RCC 7860 (cell line): ENCODE measurements around the gene BCL11A.

Source experiments
- DNase-seq: peaks from one replicate; pipeline ENCODE4 v3.0.0-alpha.2; 2015; ENCODE audit warnings: low spot score
- FAIRE-seq: peaks from 2 replicates; lab custom pipeline; 2012; peaks lifted over from hg19 to GRCh38; lab: Jason Lieb, UNC

The BCL11A gene

DNA sequence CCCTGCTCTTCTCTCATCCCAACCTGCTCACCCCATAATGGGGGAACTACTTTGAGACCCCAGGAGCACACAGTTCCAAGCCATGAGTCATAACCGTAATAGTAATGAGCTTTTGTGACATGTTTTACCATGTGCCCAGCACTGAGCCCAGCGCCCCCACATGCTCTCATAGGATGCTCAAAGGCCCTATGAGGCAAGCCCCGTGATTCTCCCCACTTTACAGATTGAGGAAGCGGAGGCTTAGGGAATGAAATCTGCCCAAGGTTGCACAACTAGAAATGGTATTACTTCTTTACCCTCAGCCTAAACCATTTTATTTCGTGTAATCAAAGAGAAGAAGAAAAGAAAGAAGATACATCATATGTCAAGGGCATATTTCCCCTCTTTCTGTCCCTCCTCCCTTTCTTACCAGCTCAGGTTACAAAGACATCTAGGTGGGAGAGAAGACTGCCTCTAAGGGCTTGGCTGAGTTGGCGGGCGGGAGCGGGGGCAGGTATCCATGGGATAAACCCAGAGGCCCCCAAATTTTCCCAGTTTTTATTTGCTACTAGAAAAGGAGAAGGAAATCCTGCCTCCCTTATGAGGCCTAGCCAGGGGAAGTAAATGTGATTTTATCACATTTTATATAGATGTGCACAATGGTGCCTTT is 24.2 kb downstream of the BCL11A start:
- FAIRE-seq (no peak), DNase-seq (no peak)

GRCh38 chr2:60528281-60529020 is 25.0 kb downstream of the BCL11A start:
- FAIRE-seq (no peak), DNase-seq (no peak)

- DNase-seq: no peak
- FAIRE-seq: no peak
Observed at GRCh38 chr2:60527762-60528161, 25.7 kb downstream of the BCL11A start.

DNA sequence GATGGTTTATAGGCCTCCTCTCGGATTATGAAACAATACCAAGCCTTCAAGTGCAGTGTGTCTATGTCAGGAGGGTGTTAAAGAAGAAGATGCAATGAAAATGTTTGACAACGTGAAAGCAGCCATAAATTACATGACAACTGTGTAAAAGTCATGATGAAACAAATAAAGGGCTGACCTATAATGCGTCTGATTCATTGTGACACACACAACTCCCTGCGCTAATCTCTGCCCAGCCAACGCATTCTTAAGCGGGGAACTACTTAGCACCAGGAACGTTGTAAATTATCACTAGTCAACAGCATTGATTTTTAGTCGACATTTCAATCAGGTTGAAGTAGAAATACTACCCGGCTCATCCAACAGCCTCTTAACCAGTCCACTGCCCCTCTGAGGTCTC is 26.8 kb downstream of the BCL11A start:
- FAIRE-seq (no peak), DNase-seq (no peak)

DNA sequence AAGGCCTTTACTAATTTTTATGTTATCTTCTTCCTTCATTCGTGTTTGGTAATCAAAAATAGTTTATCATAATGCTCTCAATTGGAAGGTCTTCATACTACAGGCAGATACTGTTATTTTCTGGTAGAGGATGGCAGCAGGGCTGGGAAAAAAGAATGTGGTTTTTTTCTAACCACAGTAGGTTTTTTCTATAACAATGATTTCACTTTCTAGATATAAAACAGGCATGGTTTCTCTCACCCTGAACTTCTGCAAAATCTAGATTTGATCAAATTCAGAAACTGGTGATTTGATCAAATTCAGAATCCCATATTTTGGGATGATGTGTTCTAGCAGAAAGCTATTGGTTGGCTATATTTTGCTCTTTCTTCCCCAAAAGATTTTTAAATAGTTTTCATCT is 27.6 kb downstream of the BCL11A start:
- DNase-seq (no peak), FAIRE-seq (no peak)

DNA sequence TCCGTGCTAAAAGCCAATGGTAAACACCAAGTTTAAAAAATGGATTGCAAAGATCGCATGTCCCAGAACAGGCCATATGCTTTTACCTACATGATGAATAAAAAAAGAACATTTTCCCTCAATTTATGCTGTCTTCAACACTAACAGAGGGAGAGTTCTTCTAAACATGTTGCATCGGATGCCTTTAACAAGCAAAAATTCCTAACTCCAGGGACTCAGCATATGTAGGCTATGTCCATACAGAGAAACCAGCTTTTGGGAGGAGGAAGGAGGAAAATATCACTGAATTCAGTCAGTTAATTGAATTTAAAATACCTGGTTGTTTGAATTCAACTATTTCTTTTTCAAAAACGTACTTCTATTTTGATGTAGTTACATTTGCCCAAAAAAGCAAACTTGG is 28.6 kb downstream of the BCL11A start:
- FAIRE-seq: no peak
- no peak for DNase-seq

GRCh38 chr2:60523963-60524362 is 29.5 kb downstream of the BCL11A start:
- FAIRE-seq (no peak), DNase-seq (no peak)

DNA sequence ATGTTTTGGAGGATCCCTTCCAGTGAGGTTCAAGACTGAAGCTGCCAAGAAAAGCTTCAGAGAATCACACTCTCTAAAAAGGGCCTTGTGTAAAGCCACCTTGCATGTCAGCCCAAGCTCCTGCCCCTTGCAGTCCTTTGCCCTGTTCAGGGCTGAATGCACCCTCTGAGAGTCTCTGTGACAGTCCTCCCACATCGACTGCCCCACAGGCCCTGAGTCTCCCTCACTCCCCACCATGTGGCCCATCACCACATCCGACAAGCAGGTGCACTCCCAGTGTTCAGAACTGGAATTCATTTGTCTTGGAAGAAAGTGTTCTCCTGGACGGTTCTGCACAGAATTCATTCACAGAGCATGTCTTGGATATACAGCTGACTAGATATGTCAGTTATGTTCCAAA is 31.0 kb downstream of the BCL11A start:
- no peak for FAIRE-seq

GRCh38 chr2:60521626-60522025 is 31.8 kb downstream of the BCL11A start:
- DNase-seq: no peak
- FAIRE-seq: no peak

More for the DNA sequence above, 31.0 kb downstream of the BCL11A start:
- DNase-seq: no peak

GRCh38 chr2:60520917-60521539 is 32.4 kb downstream of the BCL11A start:
- no peak for FAIRE-seq

DNA sequence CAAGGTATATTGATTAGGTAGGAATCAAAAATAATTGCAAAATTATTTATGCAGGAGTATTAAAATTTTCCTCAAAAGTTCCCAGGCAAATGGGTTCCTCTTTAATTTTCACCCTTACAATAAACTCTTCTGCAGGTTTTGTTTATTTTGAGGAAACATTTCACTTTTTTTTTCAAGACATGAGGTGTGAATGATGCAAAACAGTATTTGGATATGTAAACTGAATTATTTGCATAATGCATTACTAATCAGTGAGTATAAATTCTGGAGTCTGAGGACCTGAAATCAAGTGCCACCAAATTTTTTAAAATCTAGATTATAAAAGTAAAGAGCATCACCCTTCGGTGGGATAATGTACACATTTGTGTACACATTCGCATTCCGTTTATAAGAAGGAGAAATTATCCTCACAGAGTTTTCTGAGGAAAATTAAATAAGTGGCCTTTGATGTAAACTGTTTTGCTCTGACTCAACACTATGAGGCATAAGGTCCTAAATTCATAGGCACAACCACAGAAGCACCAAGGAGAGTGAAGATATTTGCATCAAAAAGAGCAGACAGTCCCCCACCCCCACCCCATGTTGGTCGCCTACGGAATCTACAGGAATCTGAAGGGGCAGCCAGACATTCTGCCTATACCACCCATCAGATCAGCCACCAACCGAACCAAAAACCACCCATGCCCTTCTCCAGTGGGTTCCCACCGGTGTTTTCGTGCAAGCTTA is 33.1 kb downstream of the BCL11A start:
- no peak for DNase-seq
- FAIRE-seq: no peak

More at GRCh38 chr2:60520917-60521539, 32.4 kb downstream of the BCL11A start:
- no peak for DNase-seq

DNA sequence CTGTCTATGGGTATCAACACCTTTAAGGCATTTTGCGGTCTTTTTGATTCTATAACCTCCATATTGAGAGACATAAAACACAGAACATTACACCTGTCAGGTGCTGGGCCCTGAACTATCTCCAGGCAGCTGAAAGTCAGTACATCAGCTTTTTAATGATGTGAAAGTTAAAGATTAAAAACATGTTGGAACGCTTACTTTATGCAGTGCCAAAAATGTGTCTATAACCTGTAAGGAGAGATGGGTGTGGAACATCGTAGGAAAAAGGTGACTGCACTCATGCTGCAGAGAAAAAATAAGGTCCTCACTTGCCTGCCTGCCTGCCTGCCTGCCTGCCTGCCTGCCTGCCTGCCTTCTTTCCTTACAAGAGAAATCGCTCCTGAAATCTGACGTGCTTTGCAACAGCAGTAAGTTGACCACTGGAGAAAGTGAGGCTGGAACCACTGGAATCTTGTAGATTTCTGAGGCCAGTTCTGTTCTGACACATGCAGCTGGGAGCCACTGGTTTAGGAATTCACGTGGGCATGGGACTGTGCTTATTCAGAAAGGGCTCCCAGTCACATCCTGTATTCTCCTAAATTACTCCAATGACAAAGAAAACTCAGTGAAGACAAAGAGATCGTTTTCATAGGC is 34.1 kb downstream of the BCL11A start:
- DNase-seq: no peak
- FAIRE-seq: no peak

GRCh38 chr2:60518567-60518966 is 34.9 kb downstream of the BCL11A start:
- no peak for FAIRE-seq
- DNase-seq: no peak

DNA sequence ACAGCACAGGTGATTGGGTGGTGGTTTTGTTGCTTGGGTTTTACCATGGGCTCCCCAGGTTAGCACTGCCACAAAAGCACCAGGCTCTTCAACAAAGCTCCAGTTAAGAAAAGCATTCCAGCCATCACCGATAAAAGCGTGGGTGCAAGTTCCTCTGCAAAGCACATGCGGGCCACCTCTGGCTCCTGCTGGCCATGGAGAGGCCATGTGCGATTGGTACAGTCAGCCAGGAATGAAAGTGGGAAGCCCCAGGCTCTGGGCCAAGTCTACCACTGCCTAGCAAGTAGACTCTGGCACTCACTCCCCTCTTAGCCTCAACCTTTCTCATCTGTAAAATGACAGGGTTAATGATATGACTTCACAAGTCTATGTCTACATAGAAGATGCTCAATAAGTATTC is 36.0 kb downstream of the BCL11A start:
- FAIRE-seq: no peak
- no peak for DNase-seq

DNA sequence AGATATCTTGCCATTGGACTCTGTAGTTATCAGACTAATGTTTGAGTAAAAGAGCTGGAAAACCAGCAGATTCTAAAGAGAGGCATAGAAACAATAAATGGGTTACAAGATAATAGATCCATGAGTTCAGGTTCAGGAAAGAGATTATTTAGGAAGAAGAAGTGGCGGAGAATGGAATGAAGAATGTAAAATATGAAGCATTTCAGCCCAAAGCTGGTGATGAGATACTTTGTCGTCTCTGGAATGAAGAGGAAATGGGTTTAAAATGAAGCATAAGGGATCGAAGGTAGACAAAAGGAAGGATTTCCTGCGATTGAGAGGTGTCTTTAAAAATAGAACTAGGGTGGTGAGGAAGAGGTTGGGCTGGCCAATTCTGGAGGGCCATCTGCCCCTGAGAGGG is 36.6 kb downstream of the BCL11A start:
- DNase-seq (no peak), FAIRE-seq (no peak)

GRCh38 chr2:60516383-60516811 is 37.1 kb downstream of the BCL11A start:
- peak; percentile 4 for DNase-seq
- no peak for FAIRE-seq

GRCh38 chr2:60515721-60516226 is 37.7 kb downstream of the BCL11A start:
- DNase-seq: peak; percentile 6

GRCh38 chr2:60513996-60514395 is 39.5 kb downstream of the BCL11A start:
- DNase-seq: no peak
- no peak for FAIRE-seq

More at GRCh38 chr2:60515721-60516226, 37.7 kb downstream of the BCL11A start:
- no peak for FAIRE-seq

GRCh38 chr2:60513191-60513590 is 40.3 kb downstream of the BCL11A start:
- FAIRE-seq: no peak
- no peak for DNase-seq

- FAIRE-seq (no peak), DNase-seq (no peak)
Observed at GRCh38 chr2:60512641-60513040, 40.8 kb downstream of the BCL11A start.
